NCI-H2029 (cell line): ENCODE results near the gene PBX4.
"Not testable (repeated sequence)": the region's sequence is repeated elsewhere in the genome, so short reads cannot be mapped to it uniquely, and the experiment has no call there.

Source experiments
- DNase-seq: peaks from one replicate; lab custom pipeline; 2025; lab: John Stamatoyannopoulos, UW

The PBX4 gene

GRCh38 chr19:19626516-19627472 lies 8.3 kb upstream of the PBX4 start:
- DNase-seq: no peak

GRCh38 chr19:19624032-19624570 lies 5.6 kb upstream of the PBX4 start:
- no peak for DNase-seq

- no peak for DNase-seq
Observed at GRCh38 chr19:19623383-19623782, 4.9 kb upstream of the PBX4 start.

- no peak for DNase-seq
Observed at GRCh38 chr19:19619849-19620210, 1.3 kb upstream of the PBX4 start.

GRCh38 chr19:19619181-19619848 lies 828 bp upstream of the PBX4 start:
- no peak for DNase-seq

- DNase-seq: no peak
Observed at GRCh38 chr19:19615086-19615485, 3.4 kb downstream of the PBX4 start.

- no peak for DNase-seq
Observed at GRCh38 chr19:19613506-19613905, 5.0 kb downstream of the PBX4 start.

GRCh38 chr19:19610376-19611202 lies 7.9 kb downstream of the PBX4 start:
- no peak for DNase-seq

- DNase-seq: not testable (repeated sequence)
Observed at GRCh38 chr19:19606686-19607085, 11.8 kb downstream of the PBX4 start.

GRCh38 chr19:19606021-19606420 lies 12.5 kb downstream of the PBX4 start:
- DNase-seq: no peak

GRCh38 chr19:19602713-19603324 lies 15.7 kb downstream of the PBX4 start:
- DNase-seq: no peak

GRCh38 chr19:19602136-19602712 lies 16.3 kb downstream of the PBX4 start:
- DNase-seq: no peak

- DNase-seq: no peak
Observed at GRCh38 chr19:19600793-19601330, 17.6 kb downstream of the PBX4 start.

- DNase-seq: not testable (repeated sequence)
Observed at GRCh38 chr19:19598728-19599451, 19.6 kb downstream of the PBX4 start.

- DNase-seq: no peak
Observed at GRCh38 chr19:19597809-19598306, 20.6 kb downstream of the PBX4 start.

GRCh38 chr19:19595171-19595701 lies 23.3 kb downstream of the PBX4 start:
- no peak for DNase-seq

GRCh38 chr19:19594381-19594780 lies 24.1 kb downstream of the PBX4 start:
- no peak for DNase-seq

GRCh38 chr19:19592690-19593089 lies 25.8 kb downstream of the PBX4 start:
- DNase-seq: no peak

- DNase-seq: no peak
Observed at GRCh38 chr19:19591133-19591825, 27.2 kb downstream of the PBX4 start.
